H1 (cell line): ENCODE measurements around the gene GALNT2. TPM values are rescaled to one million over a fixed set of nuclear protein-coding genes. Genes with fewer than 3 reads are reported as not detected.

Experiments
- CTCF ChIA-PET: fragments of 300-600 bp; sonication (Branson Sonifier 250); formaldehyde crosslinking; loops from one replicate; lab custom pipeline; 2021; ENCODE audit not compliant: partially characterized antibody; lab: Charles Lee
- POLR2A ChIA-PET: fragments of 300-600 bp; sonication (Branson Sonifier 250); formaldehyde crosslinking; loops from one replicate; lab custom pipeline; 2021; ENCODE audit warnings: inconsistent platforms; ENCODE audit not compliant: partially characterized antibody; lab: Charles Lee
- DNase-seq, 2 experiments: peaks; one replicate each; pipeline versions ENCODE4 v3.0.0 to v3.0.0-alpha.2; 2010 to 2022; ENCODE audit warnings: low spot score in 2 of 2, low read depth in 1 of 2, mixed read lengths in 1 of 2
- FAIRE-seq: peaks from 2 replicates; lab custom pipeline; 2011; peaks lifted over from hg19 to GRCh38; lab: Jason Lieb, UNC
- H2AFZ ChIP-seq: 2 replicates; pipeline ENCODE4 v1.8.1; 2012; ENCODE audit warnings: low read length, inconsistent platforms
- H2AK5ac ChIP-seq: 2 replicates; pipeline ENCODE4 v1.6.1; 2013; ENCODE audit warnings: low read depth, low read length
- H2BK120ac ChIP-seq: replicated peaks from 2 replicates; pipeline ENCODE3; 2013; ENCODE audit warnings: low read depth, low read length, inconsistent platforms
- H2BK12ac ChIP-seq: 2 replicates; pipeline ENCODE4 v1.6.1; 2013; ENCODE audit warnings: low read depth, low read length
- H2BK15ac ChIP-seq: 2 replicates; pipeline ENCODE4 v1.6.1; 2013; ENCODE audit warnings: low read length
- H2BK20ac ChIP-seq: 2 replicates; pipeline ENCODE4 v1.6.1; 2013; ENCODE audit warnings: low read length
- H2BK5ac ChIP-seq: 2 replicates; pipeline ENCODE4 v1.6.1; 2013; ENCODE audit warnings: low read depth, low read length
- H3K14ac ChIP-seq: 2 replicates; pipeline ENCODE4 v1.6.1; 2013; ENCODE audit warnings: inconsistent platforms; ENCODE audit not compliant: insufficient read length
- H3K18ac ChIP-seq: 2 replicates; pipeline ENCODE4 v1.6.1; 2013; ENCODE audit warnings: low read length; ENCODE audit errors: extremely low read depth
- H3K23ac ChIP-seq: 2 replicates; pipeline ENCODE4 v1.6.1; 2013; ENCODE audit warnings: inconsistent platforms; ENCODE audit not compliant: insufficient read length
- H3K23me2 ChIP-seq: 2 replicates; pipeline ENCODE4 v1.6.1; 2013; ENCODE audit warnings: low read depth, low read length
- H3K27ac ChIP-seq: 2 replicates; pipeline ENCODE4 v1.6.1; 2011; ENCODE audit warnings: low read depth, low read length, inconsistent platforms
- H3K27me3 ChIP-seq, 4 experiments: replicated peaks in 1 of 4; 1 replicate in 1 of 4; 2 replicates in 3 of 4; pipeline versions ENCODE4 v1.6.1 to v1.8.1; 2011 to 2013; ENCODE audit warnings: low read length in 3 of 4, mild to moderate bottlenecking in 3 of 4, inconsistent platforms in 2 of 4, mixed read lengths in 2 of 4, moderate library complexity in 1 of 4; ENCODE audit not compliant: control insufficient read depth in 3 of 4, insufficient read depth in 3 of 4; ENCODE audit errors: extremely low read depth in 1 of 4
- H3K36me3 ChIP-seq, 4 experiments: 2 replicates each; pipeline versions ENCODE4 v1.6.1 to v1.8.1; 2011 to 2013; ENCODE audit warnings: mild to moderate bottlenecking in 4 of 4, low read length in 3 of 4, moderate library complexity in 2 of 4, control low read depth in 1 of 4, inconsistent platforms in 1 of 4; ENCODE audit not compliant: insufficient read depth in 4 of 4, control insufficient read depth in 2 of 4
- H3K4ac ChIP-seq: replicated peaks from 2 replicates; pipeline ENCODE3; 2013; ENCODE audit warnings: low read length, low read depth, mixed read lengths, inconsistent platforms; ENCODE audit not compliant: insufficient read length
- H3K4me1 ChIP-seq, 4 experiments: replicated peaks in 1 of 4; 1 replicate in 1 of 4; 2 replicates in 3 of 4; pipeline versions ENCODE4 v1.6.1 to v1.8.1; 2011 to 2013; ENCODE audit warnings: low read length in 3 of 4, inconsistent platforms in 2 of 4, mixed read lengths in 1 of 4; ENCODE audit not compliant: insufficient read depth in 4 of 4, control insufficient read depth in 3 of 4
- H3K4me2 ChIP-seq, 2 experiments: 2 replicates each; pipeline versions ENCODE4 v1.6.1 to v1.8.1; 2011 to 2013; ENCODE audit warnings: low read depth in 2 of 2, low read length in 2 of 2, control low read depth in 1 of 2, inconsistent platforms in 1 of 2, mild to moderate bottlenecking in 1 of 2; ENCODE audit not compliant: insufficient read depth in 1 of 2
- H3K4me3 ChIP-seq, 4 experiments: fragments of 200-600, 300-600 bp in 1 of 4; sonication (generic), shearing (Covaris generic), sonication (Bioruptor Twin) in 1 of 4; 2 replicates each; pipeline versions ENCODE4 v1.5.1 to v1.8.1; 2011 to 2016; ENCODE audit warnings: low read length in 4 of 4, low read depth in 3 of 4, control low read depth in 2 of 4, inconsistent platforms in 2 of 4, mild to moderate bottlenecking in 2 of 4, mixed read lengths in 1 of 4, moderate library complexity in 1 of 4; ENCODE audit not compliant: insufficient read depth in 2 of 4; ENCODE audit errors: extremely low read depth in 1 of 4
- H3K56ac ChIP-seq: replicated peaks from 2 replicates; pipeline ENCODE3; 2013; ENCODE audit warnings: low read depth, mild to moderate bottlenecking, mixed read lengths, low read length, inconsistent platforms; ENCODE audit not compliant: insufficient read length
- H3K79me1 ChIP-seq: 2 replicates; pipeline ENCODE4 v1.6.1; 2013; ENCODE audit warnings: low read depth, low read length, control low read depth
- H3K79me2 ChIP-seq, 2 experiments: 2 replicates each; pipeline versions ENCODE4 v1.6.1 to v1.8.1; 2012 to 2013; ENCODE audit warnings: low read length in 2 of 2, mild to moderate bottlenecking in 2 of 2, inconsistent platforms in 1 of 2; ENCODE audit not compliant: insufficient read depth in 2 of 2, control insufficient read depth in 1 of 2
- H3K9ac ChIP-seq, 4 experiments: replicated peaks in 1 of 4; 1 replicate in 1 of 4; 2 replicates in 3 of 4; pipeline versions ENCODE4 v1.6.1 to v1.8.1; 2011 to 2013; ENCODE audit warnings: low read depth in 3 of 4, low read length in 3 of 4, control low read depth in 2 of 4, mild to moderate bottlenecking in 2 of 4, moderate library complexity in 2 of 4, inconsistent platforms in 1 of 4; ENCODE audit errors: extremely low read depth in 1 of 4
- H3K9me3 ChIP-seq, 2 experiments: 2 replicates each; pipeline versions ENCODE4 v1.6.1 to v1.8.1; 2012 to 2013; ENCODE audit warnings: mild to moderate bottlenecking in 2 of 2, moderate library complexity in 2 of 2, control low read depth in 1 of 2, inconsistent platforms in 1 of 2, low read depth in 1 of 2, low read length in 1 of 2, mixed read lengths in 1 of 2; ENCODE audit not compliant: insufficient read depth in 2 of 2
- H4K20me1 ChIP-seq, 2 experiments: replicated peaks in 1 of 2; 2 replicates each; pipeline versions ENCODE3 to v1.8.1; 2011 to 2013; ENCODE audit warnings: inconsistent platforms in 2 of 2, low read length in 2 of 2, mild to moderate bottlenecking in 1 of 2; ENCODE audit not compliant: insufficient read depth in 2 of 2, control insufficient read depth in 1 of 2
- H4K5ac ChIP-seq: 2 replicates; pipeline ENCODE4 v1.6.1; 2013; ENCODE audit warnings: low read length, low read depth, mixed read lengths, inconsistent platforms; ENCODE audit not compliant: insufficient read length
- H4K8ac ChIP-seq: 2 replicates; pipeline ENCODE4 v1.8.0; 2013; ENCODE audit warnings: mild to moderate bottlenecking, moderate library complexity, low read length, inconsistent platforms; ENCODE audit not compliant: insufficient read depth; ENCODE audit errors: extremely low read depth
- H4K91ac ChIP-seq: replicated peaks from 2 replicates; pipeline ENCODE3; 2013; ENCODE audit warnings: low read length, mixed read lengths, inconsistent platforms; ENCODE audit not compliant: insufficient read length
- EP300 ChIP-seq, 2 experiments: IDR thresholded peaks; 1 replicate in 1 of 2; 2 replicates in 1 of 2; pipeline ENCODE4 v1.6.1; 2011 to 2012; ENCODE audit warnings: low read depth in 2 of 2, low read length in 2 of 2, mild to moderate bottlenecking in 2 of 2, borderline replicate concordance in 1 of 2, inconsistent platforms in 1 of 2, moderate library complexity in 1 of 2
- NANOG ChIP-seq: IDR thresholded peaks from 2 replicates; pipeline ENCODE4 v1.6.1; 2011; ENCODE audit warnings: low read length, low read depth, mild to moderate bottlenecking, inconsistent platforms; ENCODE audit not compliant: insufficient read depth, poor library complexity, severe bottlenecking
- TEAD4 ChIP-seq: IDR thresholded peaks from 2 replicates; pipeline ENCODE4 v1.6.1; 2012; ENCODE audit warnings: low read depth, low read length, inconsistent platforms, mixed read lengths
- WGBS, 2 experiments: shearing (Covaris generic) in 1 of 2; methylation state at CpG; one replicate each; pipeline versions ENCODE4 v1.1.6 to v1.1.7; 2013 to 2015; ENCODE audit warnings: low lambda C conversion rate in 2 of 2, mixed read lengths in 2 of 2, inconsistent platforms in 1 of 2, low coverage in 1 of 2, missing lambda C conversion rate in 1 of 2; ENCODE audit not compliant: insufficient replicate concordance in 2 of 2, insufficient coverage in 1 of 2, insufficient read length in 1 of 2; ENCODE audit errors: extremely low coverage in 1 of 2, missing lambda C conversion rate in 1 of 2; 5-methylcytosine and 5-hydroxymethylcytosine counted together
- polyA plus RNA-seq, 7 experiments: library from polyadenylated mRNA; depleted of rRNA in 3 of 7; stranded (reverse) in 5 of 7; unstranded in 2 of 7; fragments of >200 nt in 5 of 7; fragments of 200-250 nt in 2 of 7; gene quantifications; 1 replicate in 5 of 7; 2 replicates in 1 of 7; 4 replicates in 1 of 7; pipeline versions ENCODE4 v1.2.1 to v1.2.3, GENCODE V29; 2011 to 2013; ENCODE audit warnings: missing spikeins in 2 of 7, mixed read lengths in 2 of 7
- total RNA-seq: library from RNA; stranded (reverse); fragmentation: NEBNext Ultra II Directional; extraction: Animal tissue kit (Norgen Biotek cat#: 25700); gene quantifications from 2 replicates; pipeline ENCODE4 v1.2.1, GENCODE V29; 2021

GALNT2 gene
- total and polyA plus RNA-seq, 2 of the 8 experiments (the other 6 are each of a cell fraction or from before 2014, with no cell fraction given) = 34.5 to 75.3 TPM

GRCh38 chr1:230232371-230232771, 165.3 kb downstream of the GALNT2 start:
- H3K4me3 ChIP-seq = peak overlapping the region in 1 of 4 experiments; percentile 26; a peak in 1 of 8 replicates
- H2BK120ac ChIP-seq = no peak overlapping the region
- no peak overlapping the region for H4K8ac ChIP-seq
- no peaks in the 10 kb centered on the region for H3K23me2 ChIP-seq
- H3K4me1 ChIP-seq = peaks cover 0 to 16% (median 9%) of the 10 kb centered on the region in 4 experiments; a peak in 6 of 7 replicates
- H4K5ac ChIP-seq = no peak overlapping the region
- no peak overlapping the region for H3K14ac ChIP-seq
- no peaks in the 10 kb centered on the region for H3K36me3 ChIP-seq
- TF ChIP-seq TEAD4 (0 out of 2 replicates have a peak, but pooled peaks have one; percentile 8), EP300 (IDR thresholded peaks at IDR 0.05; ENCODE audit: borderline replicate concordance in 1 of 2, low read depth in 2 of 2, low read length in 2 of 2) (no peak), NANOG (peak; percentile 56)
- FAIRE-seq (peak; percentile 71), DNase-seq (peak; percentile 15 to 29)
- H2AK5ac ChIP-seq = no peak overlapping the region
- H3K9ac ChIP-seq = no peak overlapping the region
- no peak overlapping the region for H3K56ac ChIP-seq
- H2BK15ac ChIP-seq = no peak overlapping the region
- no peak overlapping the region for H4K91ac ChIP-seq
- H2BK12ac ChIP-seq = no peak overlapping the region
- WGBS, 2 experiments = 14% methylated on average over 10 of the region's 10 CpGs; no CpG with 5 or more reads in 1 of the 2 experiments
- H3K79me1 ChIP-seq = peaks cover 2% of the 10 kb centered on the region; the same call in 1 of the 2 replicates
- no peak overlapping the region for H2BK5ac ChIP-seq
- peaks cover 0 to 1% of the 10 kb centered on the region in 2 experiments for H4K20me1 ChIP-seq
- no peaks in the 10 kb centered on the region for H3K27me3 ChIP-seq
- no peak overlapping the region for H3K27ac ChIP-seq
- no peak overlapping the region for H3K23ac ChIP-seq
- no peak overlapping the region for H2AFZ ChIP-seq
- H3K4me2 ChIP-seq = peak overlapping the region; percentile 54
- no peaks in the 10 kb centered on the region for H3K79me2 ChIP-seq
- CTCF ChIA-PET = interaction anchor here (0.6 to 2.0 kb wide), 5 partner anchors 12 to 112 kb away, joined by 3 to 11 read pairs (median 4); no protein-coding TSS in a partner anchor
- H3K4ac ChIP-seq = no peak overlapping the region
- POLR2A ChIA-PET = interaction anchor here (0.6 to 1.2 kb wide), 3 partner anchors 10 to 18 kb away, joined by 3 read pairs; no protein-coding TSS in a partner anchor
- no peak overlapping the region for H3K18ac ChIP-seq
- H2BK20ac ChIP-seq = no peak overlapping the region
- no peaks in the 10 kb centered on the region for H3K9me3 ChIP-seq
